HG02642 (cell line): ENCODE results near the gene RNU2-63P.
"Not testable (repeated sequence)": the region's sequence is repeated elsewhere in the genome, so short reads cannot be mapped to it uniquely, and the experiment has no call there.

Source experiments
- ATAC-seq: cut with Tn5 transposase; IDR thresholded peaks from one replicate; pipeline ENCODE4 v1.9.1; 2021; ENCODE audit warnings: mild to moderate bottlenecking; ENCODE audit not compliant: unreplicated experiment, poor library complexity

The RNU2-63P gene

DNA sequence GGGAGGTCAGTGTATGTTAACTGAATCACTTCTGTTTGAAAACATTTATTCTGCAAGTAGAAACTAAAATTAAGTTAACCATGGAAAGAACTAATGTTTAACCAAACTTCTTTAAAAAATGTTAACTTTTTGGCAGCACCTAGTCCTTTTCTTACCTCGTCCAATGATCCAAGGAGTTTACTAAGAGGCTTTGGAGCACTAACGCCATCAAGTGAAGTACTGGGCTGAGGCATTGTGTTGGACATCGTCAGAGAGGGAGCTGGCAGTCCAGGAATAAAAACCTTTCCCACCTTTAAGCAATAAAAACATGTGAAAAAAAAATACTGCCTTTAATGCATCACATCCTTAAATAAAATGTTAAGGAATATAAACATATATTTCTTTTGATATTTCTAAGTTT, 23.8 kb downstream of the RNU2-63P start:
- not testable (repeated sequence) for ATAC-seq

DNA sequence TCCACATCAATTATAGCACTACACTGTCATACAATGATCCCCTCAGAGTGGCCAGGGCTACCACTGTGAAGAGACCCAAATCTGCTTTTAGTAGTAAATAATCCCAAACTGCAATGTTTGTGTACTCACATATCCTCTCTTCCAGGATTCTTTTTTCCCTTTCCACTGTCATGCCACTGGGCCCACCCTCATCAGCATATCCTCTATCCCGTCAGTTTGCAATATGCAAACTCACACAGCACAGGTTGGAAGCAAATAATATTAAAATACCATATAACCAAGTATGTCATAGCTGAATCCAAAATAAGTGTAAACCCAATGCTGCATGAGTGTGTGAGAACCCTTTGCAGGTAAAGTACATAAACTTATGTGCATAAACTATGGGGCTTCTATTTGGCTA, 28.9 kb downstream of the RNU2-63P start:
- ATAC-seq, result not testable (repeated sequence)

DNA sequence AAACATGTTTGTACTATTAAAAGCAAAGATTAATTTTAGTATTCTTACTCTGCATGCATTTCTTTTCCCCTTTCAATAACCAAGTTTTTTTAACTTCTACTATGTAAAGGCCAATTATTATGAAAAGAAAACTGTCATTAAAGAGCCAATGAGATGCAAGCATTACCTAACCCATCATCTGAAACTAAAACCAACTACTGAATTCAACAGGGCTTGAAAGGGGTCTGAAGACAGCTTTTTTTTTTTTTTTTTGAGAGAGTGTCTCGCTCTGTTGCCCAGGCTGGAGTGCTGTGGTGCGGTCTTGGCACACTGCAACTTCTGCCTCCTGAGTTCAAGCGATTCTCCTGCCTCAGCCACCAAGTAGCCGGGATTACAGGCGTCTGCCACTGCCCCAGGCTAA, 30.4 kb downstream of the RNU2-63P start:
- ATAC-seq, result not testable (repeated sequence)

DNA sequence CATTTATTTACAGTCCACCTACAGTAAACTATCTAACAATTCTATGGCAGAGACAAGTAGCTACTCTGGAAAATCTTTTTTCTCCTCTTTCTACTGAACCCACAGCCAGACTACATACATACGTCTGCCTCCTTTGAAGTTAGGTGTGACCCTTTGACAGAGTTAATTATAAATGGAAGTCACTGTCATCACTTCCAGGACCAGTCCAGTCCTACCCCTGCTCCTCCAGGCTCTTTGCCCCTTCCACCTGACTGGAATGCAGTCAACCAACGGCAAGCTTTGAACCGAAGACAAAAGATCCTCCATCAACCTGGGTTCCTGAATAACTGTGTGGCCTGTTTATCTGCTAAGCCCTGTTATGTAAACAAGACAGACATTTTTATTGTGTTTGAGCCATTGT, 35.2 kb downstream of the RNU2-63P start:
- ATAC-seq, result not testable (repeated sequence)

DNA sequence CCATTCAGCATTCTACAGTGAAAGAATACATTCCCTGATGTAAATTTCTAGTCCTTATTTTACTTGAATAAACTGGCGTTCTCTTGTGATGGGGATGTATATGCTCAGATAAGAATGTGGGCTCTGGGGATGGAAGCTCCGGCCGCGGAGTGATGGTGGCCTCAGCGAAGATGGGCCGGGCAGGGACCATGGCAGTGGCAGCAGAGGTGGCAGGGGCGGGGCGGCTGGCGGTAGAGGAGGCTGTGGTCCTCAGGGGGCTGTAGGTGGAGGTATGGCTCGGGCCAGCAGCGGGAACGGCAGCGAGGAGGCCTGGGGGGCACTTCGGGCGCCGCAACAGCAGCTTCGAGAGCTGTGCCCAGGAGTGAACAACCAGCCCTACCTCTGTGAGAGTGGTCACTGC, 44.0 kb downstream of the RNU2-63P start:
- not testable (repeated sequence) for ATAC-seq
